Fibroblast of peridontal ligament (primary cell): ENCODE measurements around the gene UBR1.
"Not testable (repeated sequence)": the region's sequence is repeated elsewhere in the genome, so short reads cannot be mapped to it uniquely, and the experiment has no call there.

Experiments
- DNase-seq: peaks from one replicate; pipeline ENCODE4 v3.0.0-alpha.2; 2010; ENCODE audit errors: extremely low read depth

Gene UBR1

DNA sequence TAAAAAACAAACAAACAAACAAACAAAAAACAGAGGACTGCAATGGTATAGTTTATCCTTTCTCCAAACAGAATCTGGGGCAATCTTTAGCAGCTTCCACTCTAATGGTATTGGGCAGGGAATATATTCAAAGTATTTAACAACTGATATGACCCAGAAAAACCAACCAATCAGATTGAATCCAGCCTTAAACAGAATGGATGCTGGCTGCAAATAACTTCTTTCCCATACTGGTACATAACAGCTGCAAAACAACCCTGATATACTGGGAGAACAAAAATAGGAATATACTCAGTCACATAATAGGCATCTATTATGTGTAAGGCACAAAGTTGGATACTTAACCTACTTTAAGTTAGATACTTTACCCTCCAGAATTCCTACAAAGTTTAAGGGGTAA is 49.1 kb downstream of the UBR1 start:
- no peak for DNase-seq

DNA sequence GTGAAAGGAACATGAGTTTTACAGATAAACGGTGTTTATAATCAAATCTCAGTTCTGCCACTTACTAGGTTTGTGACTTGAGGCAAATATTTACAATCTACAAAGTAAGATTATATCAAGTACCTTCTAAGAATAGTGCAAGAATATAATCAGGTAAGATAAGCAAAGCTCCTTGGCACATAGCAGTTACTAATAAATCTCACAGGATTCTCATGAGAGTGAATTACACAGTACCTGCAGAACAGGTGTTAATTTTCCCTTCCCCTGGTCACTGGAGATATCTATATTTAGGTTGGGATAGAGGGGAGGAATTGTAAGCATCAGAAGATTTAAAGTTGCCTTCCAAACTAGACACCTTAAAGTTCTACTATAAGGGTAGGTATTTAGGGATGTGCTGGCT is 53.0 kb downstream of the UBR1 start:
- DNase-seq, result no peak

DNA sequence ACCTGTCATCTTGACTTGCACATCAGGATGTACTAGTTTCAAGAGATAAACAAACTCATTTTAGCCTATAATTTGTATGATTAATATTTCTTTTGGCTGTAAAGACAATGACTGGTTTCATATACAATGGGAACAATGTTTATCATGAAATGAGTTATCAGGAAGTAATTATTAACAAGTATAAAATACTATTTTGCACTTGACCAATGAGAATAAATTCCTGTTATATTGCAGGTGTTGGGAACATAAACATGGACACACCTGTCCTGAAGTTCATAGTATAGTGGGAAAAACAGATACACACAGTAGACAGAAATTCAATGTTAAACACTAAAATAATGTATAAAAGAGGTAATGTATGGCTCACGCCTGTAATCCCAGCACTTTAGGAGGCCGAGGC is 56.9 kb downstream of the UBR1 start:
- no peak for DNase-seq

DNA sequence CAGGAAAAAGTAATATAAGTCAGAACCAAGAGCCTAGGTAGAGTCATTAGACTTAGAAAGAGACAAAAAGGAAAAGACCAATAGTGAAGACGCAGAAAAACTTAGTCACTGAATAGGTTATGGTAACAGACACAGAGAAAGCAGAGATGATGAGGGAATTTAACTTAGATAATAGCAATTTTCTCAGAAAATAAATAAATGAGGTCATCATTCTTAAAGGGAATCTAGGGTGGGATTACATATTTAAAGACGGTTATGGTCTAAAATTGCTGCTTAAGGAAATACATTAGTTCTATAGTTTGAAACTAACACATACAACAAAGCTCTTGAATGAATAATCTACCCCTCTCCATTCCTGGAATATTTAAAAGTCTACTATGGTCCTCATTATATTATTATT is 59.4 kb downstream of the UBR1 start:
- no peak for DNase-seq

DNA sequence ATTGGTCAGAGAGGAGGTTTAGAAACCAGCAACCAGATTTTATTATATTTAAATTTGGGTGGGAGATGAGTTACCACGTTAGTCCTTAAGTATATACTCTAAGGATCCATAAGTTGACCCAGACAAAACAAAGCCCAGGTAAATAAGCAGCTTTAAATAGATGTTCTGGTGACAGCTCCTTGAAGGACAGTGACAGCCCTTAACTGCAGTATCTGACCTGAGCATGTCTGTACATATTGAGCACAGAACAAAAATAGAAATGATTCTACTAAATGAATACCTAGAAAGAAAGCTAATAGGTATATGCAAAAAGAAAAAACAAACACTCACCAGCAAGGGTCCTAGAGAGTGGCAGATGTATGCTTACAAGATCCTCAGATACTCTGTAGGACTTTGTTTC is 63.0 kb downstream of the UBR1 start:
- DNase-seq, result no peak

DNA sequence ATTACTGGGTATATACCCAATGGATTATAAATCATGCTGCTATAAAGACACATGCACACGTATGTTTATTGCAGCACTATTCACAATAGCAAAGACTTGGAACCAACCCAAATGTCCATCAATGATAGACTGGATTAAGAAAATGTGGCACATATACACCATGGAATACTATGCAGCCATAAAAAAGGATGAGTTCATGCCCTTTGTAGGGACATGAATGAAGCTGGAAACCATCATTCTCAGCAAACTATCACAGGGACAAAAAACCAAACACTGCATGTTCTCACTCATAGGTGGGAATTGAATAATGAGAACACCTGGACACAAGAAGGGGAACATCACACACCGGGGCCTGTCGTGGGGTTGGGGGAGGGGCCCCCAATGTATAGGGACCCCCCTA is 64.8 kb downstream of the UBR1 start:
- DNase-seq, result not testable (repeated sequence)

DNA sequence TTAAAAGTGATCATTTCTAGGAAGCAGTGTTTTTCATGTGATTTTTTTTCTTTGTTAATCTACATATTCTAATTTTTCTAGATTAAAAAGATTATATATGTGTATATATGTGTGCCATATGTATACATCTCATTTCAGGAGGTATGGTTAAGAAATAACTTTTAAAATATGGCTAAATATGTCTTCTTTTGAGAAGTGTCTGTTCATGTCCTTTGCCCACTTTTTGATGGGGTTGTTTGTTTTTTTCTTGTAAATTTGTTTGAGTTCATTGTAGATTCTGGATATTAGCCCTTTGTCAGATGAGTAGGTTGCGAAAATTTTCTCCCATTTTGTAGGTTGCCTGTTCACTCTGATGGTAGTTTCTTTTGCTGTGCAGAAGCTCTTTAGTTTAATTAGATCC is 70.6 kb downstream of the UBR1 start:
- not testable (repeated sequence) for DNase-seq

DNA sequence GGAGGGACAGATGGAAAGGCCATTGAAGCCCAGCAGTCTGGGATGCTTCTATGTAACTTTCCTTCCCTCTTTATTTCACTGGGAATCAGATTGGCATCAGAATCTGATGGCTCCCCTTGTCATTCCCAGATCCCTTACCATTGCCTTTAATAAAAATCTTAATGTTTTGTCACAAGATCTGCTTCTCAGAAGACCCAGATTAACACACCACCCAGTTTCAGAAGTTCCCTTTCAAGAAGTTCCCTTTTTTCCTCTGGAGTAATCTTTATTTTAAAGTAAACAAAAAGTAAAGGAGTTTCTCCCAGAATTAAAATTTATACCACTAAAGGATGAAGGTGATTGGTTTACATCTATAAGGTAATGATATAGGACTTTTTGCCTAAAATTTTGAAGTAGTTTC is 76.4 kb downstream of the UBR1 start:
- DNase-seq, result no peak

DNA sequence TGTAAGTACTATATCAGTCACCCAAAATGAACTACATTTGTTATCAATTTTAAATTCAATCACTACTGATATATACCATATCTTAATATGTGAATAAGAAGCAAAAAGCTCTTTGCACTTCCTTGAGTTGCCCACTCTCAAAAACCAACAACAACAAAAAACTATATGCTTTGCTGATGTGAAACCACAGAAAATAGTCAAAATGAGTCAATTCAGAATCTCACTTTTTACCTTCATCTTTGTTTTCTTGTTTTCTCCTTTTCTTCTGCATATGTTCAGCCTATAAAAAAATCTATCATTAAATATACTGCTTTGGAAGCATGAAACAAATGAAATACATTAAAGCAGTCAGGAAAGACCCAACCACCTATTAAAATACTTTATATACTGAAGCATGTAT is 80.7 kb downstream of the UBR1 start:
- no peak for DNase-seq

DNA sequence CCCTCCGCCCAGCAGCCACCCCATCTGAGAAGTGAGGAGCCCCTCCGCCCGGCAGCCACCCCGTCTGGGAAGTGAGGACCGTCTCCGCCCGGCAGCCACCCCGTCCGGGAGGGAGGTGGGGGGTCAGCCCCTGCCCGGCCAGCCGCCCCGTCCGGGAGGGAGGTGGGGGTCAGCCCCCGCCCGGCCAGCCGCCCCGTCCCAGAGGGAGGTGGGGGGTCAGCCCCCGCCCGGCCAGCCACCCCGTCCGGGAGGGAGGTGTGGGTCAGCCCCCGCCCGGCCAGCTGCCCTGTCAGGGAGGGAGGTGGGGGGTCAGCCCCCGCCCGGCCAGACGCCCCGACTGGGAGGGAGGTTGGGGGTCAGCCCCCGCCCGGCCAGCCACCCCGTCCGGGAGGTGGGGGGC is 91.2 kb downstream of the UBR1 start:
- DNase-seq, result not testable (repeated sequence)

DNA sequence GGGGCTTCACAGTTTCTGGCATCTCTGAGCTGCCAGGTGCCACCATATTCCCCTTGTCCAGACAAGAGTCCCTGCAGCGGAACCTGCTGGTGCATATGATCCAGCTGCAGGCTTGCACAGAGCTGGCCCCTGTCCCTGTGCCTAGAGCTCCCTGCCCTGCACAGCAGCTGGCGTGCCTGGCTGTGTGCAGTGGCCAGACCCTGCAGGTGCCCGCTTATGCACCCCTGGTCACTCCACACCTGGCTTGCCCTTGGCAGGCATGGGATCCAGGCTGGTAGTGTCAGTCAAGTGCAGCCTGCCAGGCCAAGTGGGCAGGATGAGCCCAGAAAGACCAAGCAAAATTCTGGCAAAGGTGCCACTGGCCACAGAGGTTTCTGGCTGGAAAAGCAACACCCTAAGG is 96.6 kb downstream of the UBR1 start:
- no peak for DNase-seq

DNA sequence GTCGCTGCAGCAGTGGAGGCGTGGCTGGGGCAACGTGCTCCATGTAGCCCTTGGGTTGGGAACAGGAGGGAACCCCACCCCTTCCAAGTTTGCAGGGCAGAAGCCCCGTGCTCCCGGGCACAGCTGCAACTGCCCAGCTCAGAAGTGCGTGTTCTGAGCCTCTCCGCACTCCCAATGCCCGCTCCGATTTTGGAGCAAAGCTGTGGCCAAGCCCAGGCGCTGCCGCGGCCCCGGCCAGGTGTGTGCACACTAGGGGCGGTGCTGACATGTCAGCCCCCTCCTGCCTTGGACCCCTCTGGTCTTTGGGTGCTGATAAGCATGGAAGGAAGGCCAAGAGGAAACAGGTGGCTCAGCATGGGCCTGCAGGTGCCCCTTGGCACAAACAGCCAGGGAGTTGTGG is 97.7 kb downstream of the UBR1 start:
- DNase-seq, result no peak

DNA sequence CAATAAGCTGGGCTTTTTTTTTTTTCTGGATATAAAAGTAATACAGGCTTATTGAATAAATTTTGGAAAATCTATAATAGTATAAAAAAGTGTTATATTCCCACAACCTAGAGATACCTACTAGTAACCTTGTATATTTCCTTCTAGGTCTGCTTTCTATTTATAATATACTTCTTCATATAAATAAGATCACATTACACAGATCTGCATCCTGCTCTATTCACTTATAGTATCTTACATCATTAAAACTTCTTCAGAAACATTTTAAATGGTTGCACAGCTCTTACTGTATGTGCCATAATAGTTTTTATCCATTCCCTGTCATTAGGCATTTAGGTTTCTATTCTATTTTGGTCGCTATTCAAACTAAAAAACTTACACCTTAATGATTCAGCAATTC is 98.3 kb downstream of the UBR1 start:
- DNase-seq, result no peak

DNA sequence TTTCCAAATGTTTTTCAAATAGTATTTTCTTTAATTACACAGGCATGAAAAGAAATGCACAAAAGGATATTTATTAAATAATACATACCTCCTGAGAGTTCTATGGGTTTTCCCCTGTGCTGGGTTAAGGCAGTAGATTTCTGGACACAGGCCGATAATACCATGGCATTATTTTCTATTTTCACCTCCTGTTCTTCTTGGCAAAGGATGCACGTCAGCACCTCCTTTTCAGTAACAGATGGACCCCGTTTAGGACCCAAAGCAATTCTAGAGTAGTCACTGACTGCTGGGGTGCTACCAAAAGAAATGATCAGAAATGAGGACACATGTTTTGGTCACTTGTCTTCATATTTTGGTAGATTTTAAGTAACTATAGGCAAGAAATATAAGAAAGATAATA is 98.8 kb downstream of the UBR1 start:
- DNase-seq, result no peak

DNA sequence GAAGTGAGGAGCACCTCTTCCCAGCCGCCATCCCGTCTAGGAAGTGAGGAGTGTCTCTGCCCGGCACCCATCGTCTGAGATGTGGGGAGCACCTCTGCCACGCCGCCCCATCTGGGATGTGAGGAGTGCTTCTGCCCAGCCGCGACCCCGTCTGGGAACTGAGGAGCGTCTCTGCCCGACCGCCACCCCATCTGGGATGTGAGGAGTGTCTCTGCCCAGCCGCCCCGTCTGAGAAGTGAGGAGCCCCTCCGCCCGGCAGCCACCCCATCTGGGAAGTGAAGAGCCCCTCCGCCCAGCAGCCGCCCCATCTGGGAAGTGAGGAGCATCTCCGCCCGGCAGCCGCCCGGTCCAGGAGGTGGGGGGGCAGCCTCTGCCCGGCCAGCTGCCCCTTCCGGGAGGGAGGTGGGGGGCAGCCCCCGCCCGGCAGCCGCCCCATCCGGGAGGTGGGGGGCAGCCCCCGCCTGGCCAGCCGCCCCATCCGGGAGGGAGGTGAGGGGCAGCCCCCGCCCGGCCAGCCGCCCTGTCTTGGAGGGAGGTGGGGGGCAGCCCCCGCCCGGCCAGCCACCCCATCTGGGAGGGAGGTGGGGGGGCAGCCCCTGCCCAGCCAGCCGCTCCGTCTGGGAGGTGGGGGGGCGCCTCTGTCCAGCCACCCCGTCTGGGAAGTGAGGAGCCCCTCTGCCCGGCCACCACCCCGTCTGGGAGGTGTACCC is 100.8 kb downstream of the UBR1 start:
- DNase-seq, result not testable (repeated sequence)

DNA sequence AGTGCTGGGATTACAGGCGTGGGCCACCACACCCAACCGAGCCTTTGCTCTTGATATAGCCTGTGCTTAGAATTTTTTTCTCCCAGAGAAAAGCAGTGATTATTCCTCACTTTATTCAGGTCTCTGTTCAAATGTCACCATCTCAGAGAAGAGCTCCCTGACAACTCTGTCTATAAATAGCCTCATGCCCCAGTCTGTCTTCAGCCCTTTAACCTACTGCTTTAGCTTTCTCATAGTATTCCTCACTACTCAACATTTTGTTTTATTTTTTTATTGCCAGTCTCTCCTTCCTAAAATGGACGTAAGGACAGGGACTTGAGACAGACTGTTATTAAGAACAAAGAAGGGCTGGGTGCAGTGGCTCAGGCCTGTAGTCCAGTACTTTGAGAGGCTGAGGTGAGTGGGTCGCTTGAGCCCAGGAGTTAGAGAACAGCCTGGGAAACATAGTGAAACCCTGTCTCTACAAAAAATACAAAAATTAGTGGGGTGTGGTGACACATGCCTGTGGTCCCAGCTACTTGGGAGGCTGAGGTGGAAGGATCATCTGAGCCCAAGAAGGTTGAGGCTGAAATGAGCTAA is 106.5 kb downstream of the UBR1 start:
- DNase-seq, result no peak

DNA sequence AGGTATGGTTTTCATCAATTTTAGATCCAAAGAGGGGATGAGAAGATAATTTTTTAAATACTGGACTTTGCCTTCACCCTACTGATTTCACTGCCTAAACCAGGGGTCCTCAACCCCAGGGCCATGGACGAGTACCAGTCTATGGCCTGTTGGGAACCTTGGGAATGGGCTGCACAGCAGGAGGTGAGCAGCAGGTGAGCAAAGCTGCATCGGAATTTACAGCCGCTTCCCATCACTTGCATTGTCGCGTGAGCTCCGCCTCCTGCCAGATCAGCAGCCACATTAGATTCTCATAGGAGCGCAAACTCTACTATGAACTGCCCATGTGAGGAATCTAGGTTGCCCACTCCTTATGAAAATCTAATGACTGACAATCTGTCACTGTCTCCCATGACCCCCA is 109.0 kb downstream of the UBR1 start:
- DNase-seq, result no peak

DNA sequence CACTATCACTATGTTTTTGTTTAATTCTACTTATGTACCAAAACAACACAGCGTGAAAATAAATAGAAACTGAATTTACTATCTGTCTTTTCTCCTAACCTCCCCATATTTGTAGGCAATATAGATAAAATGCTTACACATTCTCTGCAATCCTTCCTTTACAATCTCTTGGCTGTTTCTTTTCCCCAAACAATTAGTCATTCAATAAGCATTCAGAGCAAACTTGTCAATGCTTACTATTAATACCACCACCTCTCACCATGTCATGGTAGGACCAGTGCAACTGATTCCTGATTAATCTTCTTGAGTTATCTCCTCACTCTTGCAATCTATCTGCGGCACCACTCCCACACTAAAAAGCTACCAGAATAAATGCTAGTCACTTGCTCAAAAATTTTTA is 111.3 kb downstream of the UBR1 start:
- peak; percentile 37 for DNase-seq

DNA sequence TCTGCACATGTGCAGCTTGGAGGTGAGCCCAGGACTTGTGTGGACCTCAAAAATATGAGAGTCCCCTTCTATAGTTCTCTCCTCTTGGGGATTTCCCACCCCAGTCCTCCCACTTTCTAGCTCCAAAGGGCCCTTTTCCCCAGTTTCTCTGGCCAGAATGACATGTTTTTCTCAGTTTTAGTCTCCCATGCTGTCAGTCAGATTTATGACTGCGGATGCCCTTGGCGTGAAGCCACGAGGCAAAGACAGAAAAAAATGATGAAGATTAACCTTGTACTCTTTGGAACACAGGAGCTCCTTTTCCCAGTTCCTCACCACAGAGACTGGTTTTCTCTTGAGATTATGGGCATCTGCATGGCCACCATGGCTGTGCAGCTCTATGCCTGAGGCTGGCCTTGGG is 113.2 kb downstream of the UBR1 start:
- DNase-seq, result no peak

DNA sequence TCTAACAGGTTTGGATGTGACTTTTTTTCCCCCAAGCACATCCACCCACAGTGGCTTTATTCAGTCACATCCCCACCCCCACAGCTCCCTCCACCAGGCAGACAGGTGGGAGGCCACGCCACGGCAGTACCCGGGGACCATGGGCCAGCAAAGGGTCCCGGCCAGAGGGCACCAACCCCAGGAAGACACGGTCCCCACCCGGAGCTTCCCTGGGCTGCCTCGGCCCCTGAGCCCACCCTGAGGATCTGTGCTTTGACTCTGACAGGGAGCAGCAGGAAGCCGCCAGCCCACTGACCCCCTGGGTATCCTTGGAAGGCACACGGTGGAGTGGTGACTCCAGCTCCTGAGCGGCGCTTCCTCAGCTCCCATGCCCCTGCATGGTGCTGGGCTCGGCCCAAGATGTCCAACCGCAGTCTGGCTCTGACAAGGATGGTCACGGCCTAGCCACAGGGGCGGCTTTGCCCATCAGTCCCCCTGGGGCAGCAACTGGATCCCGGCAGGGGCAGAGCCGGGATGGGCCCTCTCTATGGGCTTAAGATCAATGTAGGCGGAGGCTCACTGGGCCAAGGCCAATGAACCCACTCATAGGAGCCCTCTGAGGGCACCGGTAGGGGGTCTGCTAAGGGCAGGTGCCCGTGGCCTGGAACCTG is 119.0 kb downstream of the UBR1 start:
- no peak for DNase-seq

DNA sequence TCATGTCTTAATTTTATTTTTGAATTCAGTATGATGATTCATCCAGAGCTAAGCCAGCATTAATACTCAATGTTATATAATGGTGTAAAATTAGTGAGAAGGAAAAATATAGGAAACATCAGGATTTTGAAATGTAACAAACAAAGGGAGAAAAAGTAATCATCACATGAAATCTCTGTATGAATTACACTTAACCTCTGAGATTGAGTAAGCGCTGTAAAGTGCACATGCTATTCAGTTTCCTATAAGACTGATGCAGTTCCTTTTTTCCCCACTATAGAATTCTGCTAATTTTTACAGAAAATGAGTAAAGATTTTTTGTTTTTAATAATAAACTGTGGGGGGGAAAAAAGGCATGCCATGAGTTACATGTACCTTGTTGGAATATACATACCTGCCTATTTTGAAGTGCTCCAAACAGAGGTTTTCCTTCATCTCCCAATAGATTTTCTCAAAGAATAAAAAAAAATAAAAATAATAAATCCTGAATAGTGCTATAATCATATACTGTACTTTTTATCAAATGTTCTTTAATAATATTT is 121.3 kb downstream of the UBR1 start:
- DNase-seq, result no peak

DNA sequence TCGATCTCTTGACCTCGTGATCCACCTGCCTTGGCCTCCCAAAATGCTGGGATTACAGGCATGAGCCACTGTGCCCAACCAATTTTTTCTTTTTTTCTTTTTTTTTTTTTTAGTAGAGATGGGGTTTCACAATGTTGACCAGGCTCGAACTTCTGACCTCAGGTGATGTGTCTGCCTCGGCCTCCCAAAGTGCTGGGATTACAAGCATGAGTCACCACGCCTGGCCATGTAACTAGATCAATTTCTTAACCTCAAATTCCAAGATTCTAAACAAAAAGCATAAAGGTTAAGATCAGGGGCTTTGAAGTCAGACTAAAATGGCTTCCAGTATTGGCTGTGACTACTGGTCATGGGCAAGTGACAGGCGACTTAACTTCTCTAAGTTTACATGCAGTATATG is 126.7 kb downstream of the UBR1 start:
- not testable (repeated sequence) for DNase-seq

DNA sequence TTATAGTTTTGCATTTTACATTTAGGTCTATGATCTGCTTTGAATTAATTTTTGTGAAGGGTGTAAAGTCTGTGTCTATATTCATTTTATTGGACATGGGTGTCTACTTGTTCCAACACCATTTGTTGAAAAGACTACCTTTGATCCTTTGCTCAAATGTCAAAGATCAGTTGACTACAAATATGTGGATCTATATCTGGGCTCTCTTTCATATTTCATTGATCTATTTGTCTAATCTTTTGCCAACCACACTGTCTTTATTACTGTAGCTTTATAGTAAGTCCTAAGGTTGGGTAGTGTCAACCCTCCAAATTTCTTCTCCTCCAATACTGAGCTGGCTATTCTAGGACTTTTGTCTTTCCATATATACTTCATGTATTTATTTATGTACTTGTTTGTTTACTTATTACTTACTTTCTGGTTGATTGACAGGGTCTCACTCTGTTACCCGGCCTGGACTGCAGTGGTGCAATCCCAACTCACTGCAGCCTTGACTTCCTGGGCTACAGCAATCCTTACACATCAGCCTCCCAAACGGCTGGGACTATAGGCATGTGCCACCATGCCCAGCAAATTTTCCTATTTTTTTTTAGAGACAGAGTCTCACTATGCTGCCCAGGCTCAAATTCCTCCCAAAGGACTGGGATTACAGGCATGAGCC is 131.5 kb downstream of the UBR1 start:
- no peak for DNase-seq
